Stimulated activated CD8-positive, alpha-beta memory T cell treated with anti-CD3 and anti-CD28 coated beads, Interleukin-4, amount 100 ng/mL, for 4 hours (primary cell): ENCODE data around the gene VWA1.
"Not testable (repeated sequence)": the region's sequence is repeated elsewhere in the genome, so short reads cannot be mapped to it uniquely, and the experiment has no call there.

Experiments
- DNase-seq, 2 donors: peaks; one replicate each; pipeline ENCODE4 v3.0.0-alpha.2; 2020; ENCODE audit warnings: low read depth in 2 of 2, low spot score in 1 of 2

The VWA1 gene

DNA sequence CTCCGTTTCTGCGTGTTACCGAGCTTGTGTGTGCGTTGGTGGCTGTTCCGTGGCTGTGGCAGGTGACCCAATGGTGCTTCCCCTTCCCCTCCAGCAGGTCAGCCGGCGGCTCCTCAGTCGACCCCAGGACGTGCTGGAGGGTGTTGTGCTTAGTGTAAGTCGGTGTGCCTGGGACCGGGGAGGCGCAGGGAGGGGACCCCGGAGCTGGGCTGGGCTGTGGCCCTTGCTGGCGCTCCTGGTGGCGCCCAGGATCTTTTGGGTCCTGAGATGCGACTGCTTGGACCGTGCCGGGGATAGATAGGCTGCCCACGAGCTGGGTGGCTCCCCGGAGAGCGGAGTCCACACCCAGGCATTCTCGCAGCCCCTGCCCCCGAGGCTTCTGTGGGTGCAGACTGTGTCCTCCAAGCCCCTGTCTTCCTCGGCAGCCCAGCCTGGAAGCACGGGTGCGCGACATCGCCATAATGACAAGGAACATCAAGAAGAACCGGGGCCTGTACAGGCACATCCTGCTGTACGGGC, 19.9 kb downstream of the VWA1 start:
- no peak for DNase-seq

DNA sequence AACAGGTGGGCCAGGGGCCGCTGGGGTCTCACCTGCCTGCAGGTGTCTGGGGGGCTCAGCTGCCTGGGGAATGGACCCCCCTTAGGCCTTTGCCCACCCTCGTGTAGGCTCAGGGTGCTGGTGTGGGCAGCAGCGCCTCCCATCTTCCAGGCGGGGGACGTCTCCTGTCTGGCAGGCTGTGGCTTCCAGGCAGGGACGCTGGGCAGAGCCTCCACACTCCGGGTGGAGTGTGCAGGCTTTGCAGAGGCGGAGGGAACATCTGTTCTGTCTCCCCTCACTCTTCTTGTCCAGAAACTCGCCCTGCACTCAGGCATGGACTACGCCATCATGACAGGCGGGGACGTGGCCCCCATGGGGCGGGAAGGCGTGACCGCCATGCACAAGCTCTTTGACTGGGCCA, 20.4 kb downstream of the VWA1 start:
- DNase-seq: not testable (repeated sequence)

DNA sequence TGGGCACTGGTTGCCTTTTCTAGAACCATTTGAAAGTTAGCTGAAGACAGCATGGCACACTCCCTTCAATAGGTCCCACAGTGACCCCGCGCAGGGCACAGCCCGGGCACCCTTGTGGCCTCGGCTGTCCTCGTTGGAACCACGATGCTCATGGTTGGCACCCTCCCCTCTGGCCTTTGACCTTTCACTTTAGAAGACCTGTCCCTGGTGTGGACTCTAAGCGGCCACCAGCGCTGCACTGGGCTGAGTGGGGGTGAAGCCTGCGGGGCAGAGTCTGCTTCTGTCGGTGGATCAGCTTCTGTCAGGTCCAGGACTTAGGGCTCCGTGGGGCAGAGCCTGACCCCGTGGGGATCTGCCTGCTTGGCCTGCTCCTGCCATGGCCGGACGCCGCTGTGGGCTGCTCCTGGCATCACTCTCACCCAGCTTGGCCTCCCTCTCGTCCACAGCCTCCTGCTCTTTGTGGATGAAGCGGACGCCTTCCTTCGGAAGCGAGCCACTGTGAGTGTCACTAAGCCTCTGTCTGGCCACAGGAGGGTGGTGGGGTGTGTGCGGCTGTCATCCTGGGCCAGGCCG, 21.3 kb downstream of the VWA1 start:
- DNase-seq: not testable (repeated sequence)

DNA sequence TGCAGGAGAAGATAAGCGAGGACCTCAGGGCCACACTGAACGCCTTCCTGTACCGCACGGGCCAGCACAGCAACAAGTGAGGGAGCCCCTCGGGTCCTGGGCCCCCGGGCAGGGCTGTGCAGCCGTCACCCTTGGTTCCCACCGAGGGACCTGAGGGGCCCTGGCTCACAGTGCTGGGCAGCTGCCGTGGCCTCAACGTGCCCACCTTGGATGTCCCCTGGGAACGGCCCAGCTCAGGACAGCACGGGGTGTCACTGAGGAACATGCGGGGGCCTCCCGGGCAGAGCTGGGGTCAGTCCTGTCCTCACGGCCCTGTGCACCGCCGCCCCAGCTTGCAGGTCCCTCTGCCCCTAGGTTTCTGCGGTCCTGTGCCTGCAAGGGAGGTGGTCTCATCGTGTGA, 23.7 kb downstream of the VWA1 start:
- DNase-seq: not testable (repeated sequence)

DNA sequence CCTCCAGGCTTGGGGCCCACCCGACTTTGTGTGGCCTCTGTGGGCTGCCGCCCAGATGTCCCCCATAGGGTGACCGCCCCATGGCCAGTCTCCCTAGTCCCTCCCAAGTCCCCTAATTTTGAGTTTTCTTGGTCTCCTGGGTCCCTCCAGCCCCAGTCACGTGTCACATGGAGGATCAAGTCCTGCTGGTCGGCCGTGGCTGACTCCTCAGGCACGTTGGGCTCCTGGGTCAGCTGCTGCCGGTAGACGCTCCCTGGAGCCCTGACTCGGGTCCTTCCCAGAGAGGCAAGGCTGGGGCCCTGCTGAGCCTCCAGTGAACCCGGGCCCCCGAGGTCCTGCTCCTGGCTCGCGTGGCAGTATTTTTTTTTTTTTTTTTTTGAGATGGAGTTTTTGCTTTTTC, 24.2 kb downstream of the VWA1 start:
- DNase-seq: not testable (repeated sequence)

DNA sequence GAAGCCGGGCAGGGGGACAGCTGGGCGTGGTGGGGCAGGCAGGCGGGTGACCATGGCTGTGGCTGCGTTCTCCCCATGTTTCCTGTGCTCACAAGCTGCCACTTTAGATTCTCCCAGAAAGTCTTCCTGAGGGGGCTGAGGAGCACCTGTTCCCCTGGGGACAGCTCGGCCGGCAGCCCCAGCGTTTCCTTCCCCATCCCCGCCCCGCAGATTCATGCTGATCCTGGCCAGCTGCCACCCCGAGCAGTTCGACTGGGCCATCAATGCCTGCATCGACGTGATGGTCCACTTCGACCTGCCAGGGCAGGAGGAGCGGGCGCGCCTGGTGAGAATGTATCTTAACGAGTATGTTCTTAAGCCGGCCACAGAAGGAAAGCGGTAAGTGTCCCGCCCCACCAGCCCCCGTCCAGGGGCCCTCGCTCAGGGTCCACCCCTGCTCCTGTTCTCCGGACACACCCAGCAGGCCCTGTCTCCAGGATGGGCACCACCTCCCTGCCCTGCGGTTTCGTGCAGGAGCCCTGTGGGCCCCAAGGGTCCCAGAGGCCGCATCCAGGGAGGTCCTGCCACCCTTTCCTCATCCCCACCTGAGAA, 25.1 kb downstream of the VWA1 start:
- DNase-seq: no peak

DNA sequence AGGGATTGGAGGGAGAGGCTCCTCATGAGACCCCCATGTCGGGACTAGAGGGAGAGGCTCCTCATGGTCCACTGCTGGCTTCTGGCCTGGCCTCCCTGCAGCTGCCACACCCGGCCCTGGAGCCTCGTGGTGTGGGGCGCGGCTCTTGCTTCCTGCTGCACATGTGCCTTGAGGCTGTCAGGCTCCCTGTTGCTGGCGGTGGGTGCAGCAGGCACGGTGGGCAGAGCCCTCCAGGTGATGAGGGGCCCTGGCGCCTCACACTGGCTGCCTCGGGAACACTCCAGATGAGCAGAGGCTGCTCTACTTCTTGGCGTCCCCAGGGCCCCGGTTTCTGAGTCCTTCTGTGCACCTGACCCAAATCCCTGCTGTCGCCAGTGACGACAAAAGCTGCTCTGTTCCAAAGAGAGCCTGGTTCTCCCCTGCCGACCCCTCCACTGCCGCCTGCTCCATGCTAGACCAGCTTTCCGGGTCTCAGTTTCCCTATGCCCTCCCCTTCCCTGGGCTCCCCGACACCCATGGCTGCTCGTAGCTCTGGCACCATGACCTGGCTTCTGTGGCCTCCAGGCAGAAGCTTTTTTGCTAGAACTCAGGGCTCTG, 26.3 kb downstream of the VWA1 start:
- no peak for DNase-seq

DNA sequence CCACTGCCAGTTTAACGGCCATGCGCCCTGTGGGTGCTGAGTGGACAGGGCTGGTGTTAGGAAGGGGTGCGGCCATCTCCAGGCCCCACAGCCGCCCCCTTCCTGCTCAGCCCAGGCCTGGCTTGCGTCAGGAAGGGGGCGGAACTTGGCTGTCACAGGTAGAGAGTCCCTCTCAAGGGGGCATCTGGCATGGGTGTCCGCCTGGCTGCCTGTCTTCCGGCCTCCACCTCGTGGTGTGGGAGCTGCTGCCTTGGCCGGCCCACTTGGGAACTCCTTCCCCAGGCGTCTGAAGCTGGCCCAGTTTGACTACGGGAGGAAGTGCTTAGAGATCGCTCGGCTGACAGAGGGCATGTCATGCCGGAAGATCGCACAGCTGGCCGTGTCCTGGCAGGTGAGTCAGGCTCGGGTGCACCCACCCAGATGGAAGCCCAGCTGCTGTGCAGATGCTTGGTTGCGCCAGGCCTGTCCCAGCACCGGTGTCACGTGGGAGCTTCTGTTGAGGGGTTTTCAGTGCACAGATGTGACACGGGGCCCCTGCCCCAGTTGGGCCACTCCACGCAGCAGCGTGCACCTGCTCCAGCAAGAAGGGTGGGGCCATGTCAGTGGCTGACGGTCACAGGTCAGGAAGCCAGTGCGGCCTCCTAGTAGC, 27.0 kb downstream of the VWA1 start:
- no peak for DNase-seq

DNA sequence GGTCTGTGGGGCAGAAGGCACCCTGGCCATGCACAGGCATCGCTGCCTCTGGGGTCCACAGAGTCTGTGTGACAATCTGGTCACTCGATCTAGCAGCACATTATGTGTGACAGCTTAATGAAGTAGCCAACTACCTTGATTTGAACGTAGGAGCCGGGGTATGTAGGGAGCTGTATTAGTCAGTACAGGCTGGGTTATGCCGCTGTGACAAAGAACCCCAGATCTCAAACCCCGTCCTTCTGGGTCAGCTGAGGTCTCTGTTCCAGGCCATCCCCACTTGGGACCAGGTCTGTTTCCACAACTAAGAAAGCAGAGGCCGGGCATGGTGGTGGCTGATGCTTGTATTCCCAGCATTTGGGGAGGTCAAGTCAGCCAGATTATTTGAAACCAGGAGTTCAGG, 27.8 kb downstream of the VWA1 start:
- DNase-seq: no peak

DNA sequence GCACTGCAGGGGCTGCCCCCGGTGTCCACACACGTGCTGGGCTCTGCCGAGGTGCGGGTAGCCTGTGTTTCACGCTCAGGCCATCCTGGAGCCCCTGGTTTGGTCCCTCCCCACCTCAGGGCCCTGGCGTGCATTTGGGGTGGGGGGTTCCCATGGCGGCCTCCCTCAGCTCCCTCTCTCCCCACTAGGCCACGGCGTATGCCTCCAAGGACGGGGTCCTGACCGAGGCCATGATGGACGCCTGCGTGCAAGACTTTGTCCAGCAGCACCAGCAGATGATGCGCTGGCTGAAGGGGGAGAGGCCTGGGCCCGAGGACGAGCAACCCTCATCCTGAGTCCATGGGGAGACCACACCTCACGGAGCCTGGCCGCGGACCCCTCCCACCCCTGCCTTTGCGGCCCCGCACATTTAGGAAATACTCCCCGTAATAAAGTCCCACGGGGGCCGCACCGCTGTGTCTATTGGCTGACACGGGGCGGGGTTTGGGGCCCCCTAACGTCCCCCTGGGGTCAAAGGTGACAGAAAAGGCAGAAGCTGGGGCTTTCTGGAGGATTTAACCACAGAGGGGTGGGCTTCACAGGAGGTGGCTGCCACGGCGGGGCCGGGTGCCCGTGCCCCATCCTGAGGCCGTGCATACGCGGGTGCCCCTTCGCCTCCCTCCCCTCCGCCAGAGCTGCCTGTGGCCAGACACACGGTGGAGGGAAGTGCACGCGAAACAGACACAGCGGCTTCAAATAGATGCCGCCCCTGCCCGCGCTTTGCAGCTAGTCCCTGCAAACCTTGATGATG, 32.9 kb downstream of the VWA1 start:
- not testable (repeated sequence) for DNase-seq

DNA sequence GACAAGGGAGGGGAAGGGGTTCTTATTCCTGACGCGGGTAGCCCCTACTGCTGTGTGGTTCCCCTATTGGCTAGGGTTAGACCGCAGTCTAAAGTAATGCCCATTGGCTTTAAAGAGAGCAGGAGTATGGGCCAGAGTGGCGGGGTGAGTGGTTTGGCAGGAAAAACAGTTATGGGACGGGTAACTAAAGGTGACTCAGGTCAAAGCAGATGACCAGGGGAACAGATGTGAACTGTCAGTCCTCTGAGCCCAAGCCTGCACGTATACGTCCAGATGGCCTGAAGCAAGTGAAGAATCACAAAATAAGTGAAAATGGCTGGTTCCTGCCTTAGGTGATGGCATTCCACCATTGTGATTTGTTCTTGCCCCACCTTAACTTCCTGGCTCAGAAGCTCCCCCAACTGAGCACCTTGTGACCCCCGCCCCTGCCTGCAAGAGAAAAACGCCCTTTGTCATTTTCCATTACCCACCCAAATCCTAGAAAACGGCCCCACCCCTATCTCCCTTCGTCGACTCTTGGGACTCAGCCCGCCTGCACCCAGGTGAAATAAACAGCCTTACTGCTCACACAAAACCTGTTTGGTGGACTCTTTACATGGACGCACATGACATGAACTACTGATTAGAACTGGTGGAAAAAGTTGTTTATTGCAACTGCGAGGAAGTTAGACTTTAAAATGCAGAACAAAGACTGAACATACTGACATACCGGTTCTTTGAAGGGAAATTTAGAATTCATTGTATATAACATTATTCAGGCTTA, 35.3 kb downstream of the VWA1 start:
- no peak for DNase-seq

DNA sequence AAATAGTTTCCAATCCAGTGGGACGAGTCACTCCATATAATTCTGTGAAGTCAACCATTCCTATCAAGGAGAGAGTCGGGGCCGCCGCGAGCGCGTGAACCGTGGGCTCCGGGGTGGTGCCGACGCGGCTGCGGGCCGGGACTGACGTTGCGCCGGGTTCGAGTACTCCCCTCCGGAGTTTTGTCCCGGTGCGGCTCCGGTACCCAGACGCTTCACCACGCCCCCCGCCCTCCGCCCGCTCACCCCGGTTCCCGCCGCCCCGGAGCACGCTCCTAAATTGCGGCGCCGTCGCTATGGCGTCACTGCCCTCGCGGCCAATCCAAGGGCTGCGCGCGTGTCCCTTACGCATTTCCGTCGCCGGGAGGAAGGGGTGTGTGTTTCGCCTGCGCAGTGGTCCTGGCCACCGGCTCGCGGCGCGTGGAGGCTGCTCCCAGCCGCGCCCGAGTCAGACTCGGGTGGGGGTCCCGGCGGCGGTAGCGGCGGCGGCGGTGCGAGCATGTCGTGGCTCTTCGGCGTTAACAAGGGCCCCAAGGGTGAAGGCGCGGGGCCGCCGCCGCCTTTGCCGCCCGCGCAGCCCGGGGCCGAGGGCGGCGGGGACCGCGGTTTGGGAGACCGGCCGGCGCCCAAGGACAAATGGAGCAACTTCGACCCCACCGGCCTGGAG, 36.0 kb downstream of the VWA1 start, which contains the start of gene ATAD3B:
Gene ATAD3B (plus strand): TSS at position 377 of the 664 bp plus-strand sequence. CDS start 120 bp downstream, at position 497.
- peak; percentile 84 to 87 for DNase-seq

DNA sequence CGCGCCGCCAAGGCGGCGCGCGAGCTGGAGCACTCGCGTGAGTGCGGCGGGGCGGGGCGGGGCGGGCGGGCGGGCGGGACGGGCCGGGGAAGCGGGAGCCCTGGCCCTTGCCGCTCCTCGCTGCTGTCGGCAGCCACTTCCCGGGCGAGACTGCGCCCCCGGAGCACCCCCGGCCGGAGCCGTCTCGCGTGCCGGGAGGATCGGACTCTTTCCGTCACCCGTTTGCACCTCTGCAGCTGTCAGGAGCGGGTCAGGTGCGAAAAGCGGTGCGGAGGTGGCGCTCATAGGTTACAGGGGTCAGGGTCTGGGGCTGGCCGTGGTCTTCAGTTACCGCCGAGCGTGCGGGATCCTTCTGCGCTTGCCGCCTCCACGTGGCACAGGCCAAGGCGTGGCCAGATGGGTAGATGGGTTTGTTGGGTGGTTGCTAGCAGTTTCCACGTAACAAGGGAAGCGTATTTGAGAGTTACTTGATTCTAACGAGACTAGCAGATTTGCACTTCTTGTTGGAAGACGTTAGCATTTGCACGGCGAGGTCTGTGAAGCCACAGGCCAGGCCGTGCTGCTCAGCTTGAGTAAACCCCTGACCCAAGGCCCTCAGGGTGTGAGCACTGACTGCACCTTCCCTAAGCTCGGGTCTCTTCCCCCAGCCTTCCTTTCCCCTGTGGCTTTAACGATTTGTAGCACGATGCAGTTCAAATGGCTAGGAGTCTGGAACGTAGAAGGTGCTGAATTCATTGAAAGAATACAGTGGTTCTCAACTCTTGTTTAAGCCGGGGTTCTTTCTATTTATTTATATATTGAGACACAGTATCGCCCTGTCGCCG, 36.8 kb downstream of the VWA1 start:
- DNase-seq: not testable (repeated sequence)

DNA sequence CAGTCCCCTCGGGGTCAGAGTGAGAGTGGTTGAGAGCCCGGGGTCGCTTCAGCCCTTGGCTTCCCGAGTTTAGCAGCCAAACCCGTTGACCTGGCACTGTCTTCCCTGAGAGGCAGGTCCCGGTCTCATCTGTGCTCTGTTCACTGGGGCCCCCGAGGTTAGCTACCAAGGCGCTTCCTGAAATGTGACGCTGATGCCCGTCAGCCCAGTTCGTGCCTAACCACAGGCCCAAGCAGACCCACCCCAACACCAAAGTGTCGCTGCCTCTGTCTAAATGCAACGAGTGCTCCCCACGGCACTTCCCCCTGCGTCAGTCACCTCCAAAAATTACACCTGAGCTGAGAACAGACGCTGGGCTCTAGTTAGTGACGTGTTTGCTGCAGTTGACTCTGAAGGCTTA, 40.5 kb downstream of the VWA1 start:
- DNase-seq: not testable (repeated sequence)

DNA sequence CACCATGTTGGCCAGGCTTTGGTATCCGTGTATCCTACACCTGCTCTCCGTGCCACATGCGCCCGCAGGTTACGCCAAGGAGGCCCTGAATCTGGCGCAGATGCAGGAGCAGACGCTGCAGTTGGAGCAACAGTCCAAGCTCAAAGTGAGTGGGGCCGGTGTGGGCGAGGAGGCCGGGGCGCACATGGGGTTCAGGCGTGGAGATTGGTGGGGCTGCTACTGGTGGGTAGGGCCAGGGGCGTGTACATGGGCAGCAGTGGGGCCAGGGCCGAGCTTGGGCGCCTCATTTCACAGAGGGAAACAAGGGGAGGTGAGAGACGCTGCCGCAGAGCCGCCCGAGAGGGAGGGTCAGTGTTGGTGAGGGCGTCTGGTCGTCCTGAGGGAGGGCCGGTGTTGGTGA, 41.7 kb downstream of the VWA1 start:
- DNase-seq: no peak

DNA sequence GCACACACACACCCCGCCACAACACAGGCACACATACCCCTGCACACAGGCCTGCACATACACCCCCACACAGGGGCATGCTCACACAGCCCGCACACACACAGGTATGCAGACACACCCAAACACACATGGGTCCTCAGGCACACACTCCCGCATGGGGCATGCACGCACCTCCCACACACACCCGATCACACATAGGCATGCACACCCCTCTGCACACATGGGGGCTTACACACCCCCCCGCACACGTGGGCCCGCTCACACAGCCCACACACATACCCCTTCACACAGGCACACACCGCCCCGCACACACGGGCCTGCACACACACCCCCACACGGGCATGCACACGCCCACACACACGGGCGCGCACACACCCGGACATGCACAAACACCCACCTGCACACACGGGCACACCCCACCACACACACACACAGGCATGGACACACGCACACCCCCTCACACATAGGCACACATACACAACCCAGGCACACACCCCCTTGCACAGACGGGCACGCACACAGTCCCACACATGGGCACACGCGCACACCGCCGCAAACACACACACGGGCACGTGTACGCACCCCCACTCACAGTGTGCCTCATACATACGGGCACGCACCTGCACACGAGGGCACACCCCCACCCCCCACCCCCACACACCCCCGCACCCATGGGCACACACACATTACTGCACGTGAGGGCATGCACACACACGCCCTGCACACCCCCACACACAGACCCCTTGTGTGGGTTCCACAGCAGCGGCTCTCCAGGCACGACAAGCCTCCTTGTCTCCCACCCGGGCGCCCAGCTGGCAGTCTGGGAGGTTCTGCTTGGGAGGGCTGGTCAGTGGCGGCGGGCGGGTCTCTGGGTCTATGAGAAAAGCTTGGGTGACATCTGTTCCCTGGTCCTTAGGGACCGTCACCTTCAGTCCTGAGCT, 44.3 kb downstream of the VWA1 start:
- no peak for DNase-seq

DNA sequence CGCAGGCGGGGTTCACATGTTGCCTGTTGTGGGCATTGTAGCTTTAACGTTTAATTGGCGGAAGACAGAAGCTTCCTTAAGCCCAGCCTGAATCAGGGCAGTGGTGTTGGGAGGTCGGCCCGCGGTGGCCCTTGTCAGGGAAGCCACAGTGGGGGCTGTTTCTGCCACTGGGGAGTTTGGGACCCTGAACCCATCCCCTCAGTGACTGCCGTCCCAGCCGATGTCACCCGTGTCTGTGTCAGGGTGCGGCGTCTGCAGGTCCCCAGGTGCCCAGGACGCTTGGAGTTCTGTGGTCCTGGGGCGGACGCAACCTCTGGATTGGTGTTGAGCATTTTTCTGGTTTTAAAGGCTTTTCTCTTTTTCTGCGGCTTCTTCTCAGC, 45.0 kb downstream of the VWA1 start:
- DNase-seq: not testable (repeated sequence)

DNA sequence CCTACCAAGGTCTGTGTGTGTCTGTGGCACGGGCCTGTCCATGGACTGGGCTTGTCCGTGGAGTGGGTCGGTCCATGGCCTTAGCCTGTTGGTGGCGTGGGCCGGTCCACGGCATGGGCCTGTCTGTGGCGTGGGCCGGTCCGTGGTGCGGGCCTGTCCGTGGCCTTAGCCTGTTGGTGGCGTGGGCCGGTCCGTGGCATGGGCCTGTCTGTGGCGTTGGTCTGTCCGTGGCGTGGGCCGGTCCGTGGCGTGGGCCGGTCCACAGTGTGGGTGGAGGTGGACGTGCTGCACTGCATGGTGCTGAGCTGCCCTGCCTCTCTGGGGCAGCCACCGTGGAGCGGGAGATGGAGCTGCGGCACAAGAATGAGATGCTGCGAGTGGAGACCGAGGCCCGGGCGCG, 46.3 kb downstream of the VWA1 start:
- not testable (repeated sequence) for DNase-seq
